HepG2 (cell line): ENCODE results near the gene FBRSL1. TPM values are rescaled to one million over a fixed set of nuclear protein-coding genes. Genes with fewer than 3 reads are reported as not detected.

Experiments
- ATAC-seq: fragments of 200-7000 bp; cut with Tn5 transposase; 3 replicates; pipeline ENCODE4 v1.9.1; 2020; ENCODE audit warnings: mild to moderate bottlenecking, moderate library complexity
- BruUV-seq: library from RNA; stranded (reverse); fragments of 400-500 nt; replicated peaks from 2 replicates; lab custom pipeline; 2021; lab: Mats Ljungman, UMichigan
- CTCF ChIA-PET: fragments of 300-600 bp; formaldehyde crosslinking; extraction: SDS; loops from one replicate; lab custom pipeline; 2021; ENCODE audit warnings: low total read pairs, inconsistent platforms, low intra/inter-chr PET ratio; lab: Yijun Ruan, JAX
- POLR2A ChIA-PET: fragments of 350-600 bp; sonication (Branson Sonifier 250); formaldehyde crosslinking; loops from one replicate; lab custom pipeline; 2020; ENCODE audit warnings: antibody characterized with exemption, inconsistent platforms; lab: Yijun Ruan, JAX
- DNase-seq: peaks from one replicate; pipeline ENCODE4 v3.0.0-alpha.2; 2015; ENCODE audit warnings: low spot score
- FAIRE-seq: peaks from 3 replicates; lab custom pipeline; 2011; peaks lifted over from hg19 to GRCh38; lab: Jason Lieb, UNC
- H2AFZ ChIP-seq: one replicate; pipeline ENCODE4 v1.6.1; 2011; ENCODE audit warnings: low read length, inconsistent platforms
- H3K27ac ChIP-seq: fragments of 300-600 bp; 3 replicates; pipeline ENCODE4 v1.8.0; 2011; ENCODE audit warnings: mixed run types, mild to moderate bottlenecking, mixed read lengths, low read length, inconsistent platforms; ENCODE audit not compliant: insufficient read depth; ENCODE audit errors: extremely low read length
- H3K27me3 ChIP-seq, 2 experiments: fragments of 200-600 bp in 1 of 2; 2 replicates in 1 of 2; 3 replicates in 1 of 2; pipeline versions ENCODE4 v1.6.0 to v1.8.0; 2011; ENCODE audit warnings: low read length in 2 of 2, mild to moderate bottlenecking in 2 of 2, moderate library complexity in 2 of 2, inconsistent platforms in 1 of 2; ENCODE audit not compliant: insufficient read depth in 2 of 2, control insufficient read depth in 1 of 2
- H3K36me3 ChIP-seq, 2 experiments: fragments of 200-600 bp in 1 of 2; replicated peaks in 1 of 2; 2 replicates in 1 of 2; 3 replicates in 1 of 2; pipeline versions ENCODE4 v1.5.1 to v1.8.0; 2011; ENCODE audit warnings: low read length in 2 of 2, inconsistent platforms in 1 of 2; ENCODE audit not compliant: insufficient read depth in 2 of 2, control insufficient read depth in 1 of 2
- H3K4me1 ChIP-seq: 2 replicates; pipeline ENCODE4 v1.5.1; 2012; ENCODE audit warnings: low read length, inconsistent platforms; ENCODE audit not compliant: insufficient read depth
- H3K4me2 ChIP-seq: 2 replicates; pipeline ENCODE4 v1.6.0; 2011; ENCODE audit warnings: low read depth, low read length, inconsistent platforms
- H3K4me3 ChIP-seq, 3 experiments: fragments of 200-600 bp in 1 of 3; sonication (generic), shearing (Covaris generic) in 1 of 3; replicated peaks in 1 of 3; 2 replicates each; pipeline ENCODE4 v1.5.1; 2011 to 2016; ENCODE audit warnings: low read length in 3 of 3, inconsistent platforms in 2 of 3, low read depth in 2 of 3, mild to moderate bottlenecking in 2 of 3, control low read depth in 1 of 3, mixed read lengths in 1 of 3; ENCODE audit not compliant: insufficient read depth in 1 of 3
- H3K79me2 ChIP-seq: one replicate; pipeline ENCODE4 v1.6.1; 2011; ENCODE audit warnings: low read length, inconsistent platforms; ENCODE audit not compliant: insufficient read depth
- H3K9ac ChIP-seq: 2 replicates; pipeline ENCODE4 v1.6.0; 2011; ENCODE audit warnings: mild to moderate bottlenecking, low read depth, low read length, inconsistent platforms; ENCODE audit not compliant: insufficient read depth
- H3K9me3 ChIP-seq: 2 replicates; pipeline ENCODE4 v1.5.1; 2012; ENCODE audit warnings: mild to moderate bottlenecking, low read length
- H4K20me1 ChIP-seq: 2 replicates; pipeline ENCODE4 v1.6.0; 2011; ENCODE audit warnings: inconsistent platforms, mild to moderate bottlenecking, low read length, moderate library complexity; ENCODE audit not compliant: insufficient read depth
- BHLHE40 ChIP-seq: IDR thresholded peaks from 2 replicates; pipeline ENCODE4 v1.6.1; 2011; ENCODE audit warnings: low read length, improper control_type of control experiment
- GMEB2 ChIP-seq: IDR thresholded peaks from 2 replicates; pipeline ENCODE4 v1.6.1; 2016; ENCODE audit warnings: missing biosample characterization, missing genetic modification reagents, low read depth
- RCOR2 ChIP-seq: IDR thresholded peaks from 2 replicates; pipeline ENCODE4 v1.6.1; 2016; ENCODE audit warnings: missing biosample characterization, missing genetic modification reagents
- SIN3B ChIP-seq: fragments of 150-350 bp; IDR thresholded peaks from 2 replicates; pipeline ENCODE4 v1.6.1; 2014; ENCODE audit warnings: low read length
- SIX4 ChIP-seq: sonication (generic); formaldehyde crosslinking; IDR thresholded peaks from 2 replicates; pipeline ENCODE4 v1.4.0; 2020; ENCODE audit warnings: missing genetic modification reagents
- SMC3 ChIP-seq: IDR thresholded peaks from 2 replicates; pipeline ENCODE4 v1.6.1; 2011; ENCODE audit warnings: low read length, improper control_type of control experiment
- TFDP1 ChIP-seq: IDR thresholded peaks from 2 replicates; pipeline ENCODE4 v1.6.1; 2016; ENCODE audit warnings: missing compliant biosample characterization, missing genetic modification reagents, borderline replicate concordance
- ZBTB37 ChIP-seq: sonication (generic); formaldehyde crosslinking; IDR thresholded peaks from 2 replicates; pipeline ENCODE4 v1.4.0; 2020; ENCODE audit warnings: mild to moderate bottlenecking, missing genetic modification reagents
- ZFP82 ChIP-seq: sonication (generic); formaldehyde crosslinking; IDR thresholded peaks from 2 replicates; pipeline ENCODE4 v1.5.1; 2020; ENCODE audit warnings: mild to moderate bottlenecking, missing genetic modification reagents, borderline replicate concordance
- ZNF672 ChIP-seq: sonication (generic); formaldehyde crosslinking; IDR thresholded peaks from 2 replicates; pipeline ENCODE4 v1.8.1; 2022; ENCODE audit warnings: missing genetic modification reagents
- WGBS: methylation state at CpG from one replicate; pipeline ENCODE4 v1.1.6; 2017; ENCODE audit warnings: low lambda C conversion rate; 5-methylcytosine and 5-hydroxymethylcytosine counted together
- in situ Hi-C: cut with HindIII; loops from 2 replicates; pipeline ENCODE4 v1.10.0; 2017; ENCODE audit warnings: low pct_unique_long_range_greater_than_20kb; ENCODE audit not compliant: extremely low pct_ligation_motif_present
- intact Hi-C: fragments of 100-400 bp; cut with micrococcal nuclease; formaldehyde crosslinking; loops from one replicate; pipeline ENCODE4 v1.10.0; 2022; ENCODE audit not compliant: unreplicated experiment
- polyA plus RNA-seq, 8 experiments: library from polyadenylated mRNA; depleted of rRNA in 3 of 8; stranded (reverse) in 7 of 8; unstranded in 1 of 8; fragments of >200 nt; fragmentation: Illumina TruSeq in 4 of 8; extraction: Trizol in 4 of 8; gene quantifications; 2 replicates each; pipeline versions ENCODE4 v1.2.1 to v1.2.3, GENCODE V29; 2011 to 2016; ENCODE audit warnings: low read depth in 4 of 8, missing spikeins in 1 of 8, mixed read lengths in 1 of 8; ENCODE audit not compliant: insufficient read depth in 1 of 8
- total RNA-seq, 5 experiments: library from RNA; depleted of rRNA; stranded (reverse); fragments of >200 nt; fragmentation: Illumina TruSeq; extraction: Trizol; gene quantifications; 2 replicates each; pipeline ENCODE4 v1.2.3, GENCODE V29; 2016; ENCODE audit warnings: low read depth in 1 of 5

Gene FBRSL1
- total and polyA plus RNA-seq, 2 of the 13 experiments (the other 11 are each of a cell fraction or from before 2014, with no cell fraction given) = 3.6 to 7.9 TPM

GRCh38 chr12:132471011-132471857 is 18.7 kb upstream of the FBRSL1 start (continued):
- TF ChIP-seq GMEB2 = no peak
- TF ChIP-seq SIX4 (CRISPR knock-in tag) = peak; percentile 26; the same call in 1 of the 2 replicates
- no peak for TF ChIP-seq SIN3B
- no peak for TF ChIP-seq SMC3
- peak; percentile 92 for TF ChIP-seq TFDP1 (CRISPR knock-in tag)
- peak; percentile 82 for TF ChIP-seq RCOR2 (CRISPR knock-in tag)
- TF ChIP-seq ZFP82 = no peak

- H3K9me3 ChIP-seq = no peaks in the 10 kb centered on the region
- in situ Hi-C loops (no loop called here), intact Hi-C loops (loop anchor here (10.0 kb wide), 1 partner anchor 47 kb away; no protein-coding TSS in a partner anchor)
- no peaks in the 10 kb centered on the region for H4K20me1 ChIP-seq
- H2AFZ ChIP-seq = no peak overlapping the region
- 70% methylated on average over 16 of the region's 16 CpGs for WGBS
- H3K36me3 ChIP-seq = no peaks in the 10 kb centered on the region
- H3K4me2 ChIP-seq = no peak overlapping the region
- H3K9ac ChIP-seq = no peak overlapping the region
- H3K27me3 ChIP-seq = peaks cover 4 to 25% of the 10 kb centered on the region in 2 experiments; a peak in 3 of 5 replicates
- H3K27ac ChIP-seq = peak overlapping the region; percentile 9
- peaks cover 26% of the 10 kb centered on the region for H3K4me1 ChIP-seq
- TF ChIP-seq ZNF672 (no peak), BHLHE40 (no peak), ZBTB37 (CRISPR knock-in tag) (no peak)
- no peak for FAIRE-seq
- ChIA-PET POLR2A (no interaction called here), CTCF (no interaction called here)
- DNase-seq = no peak
- H3K4me3 ChIP-seq = no peak overlapping the region
- BruUV-seq = no TSS peak
- no peak for ATAC-seq
- no peaks in the 10 kb centered on the region for H3K79me2 ChIP-seq
Observed at GRCh38 chr12:132471858-132472255, 18.1 kb upstream of the FBRSL1 start.
